ENCODE measurements around the gene PRSS2. TPM values are rescaled to one million over a fixed set of nuclear protein-coding genes. Genes with fewer than 3 reads are reported as not detected.

The PRSS2 gene
- total and polyA plus RNA-seq, 12 donors = 0.93 to 8.2 (median 6.3) TPM; not detected in 4

DNA sequence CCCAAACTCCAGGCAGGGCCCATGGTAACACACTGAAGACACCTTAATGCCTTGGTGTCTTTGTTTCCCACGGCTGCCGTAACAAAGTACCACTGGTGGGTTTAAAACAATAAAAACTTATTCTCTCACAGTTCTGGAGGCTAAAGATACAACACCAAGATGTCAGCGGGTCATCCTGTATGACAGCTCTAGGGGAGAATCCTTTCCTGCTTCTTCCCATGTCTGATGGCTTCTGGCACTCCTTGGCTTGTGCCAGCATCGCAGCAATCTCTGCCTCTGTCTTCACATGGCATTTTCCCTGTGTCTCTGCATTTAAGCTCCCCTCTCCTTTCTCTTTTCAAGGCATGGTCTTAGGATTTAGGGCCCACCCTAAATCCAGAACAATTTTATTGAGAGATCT, 33.1 kb downstream of the PRSS2 start:
- intact Hi-C loops (cut with DNase I) = no loop called here
- Histone ChIP-seq H3K36me3 (peaks cover 0 to 3% (median 0%) of the 10 kb centered on the region in 9 donors), H3K4me1 (peaks cover 0 to 4% (median 0%) of the 10 kb centered on the region in 9 donors), H3K27me3 (peaks cover 3 to 65% (median 27%) of the 10 kb centered on the region in 7 donors), H3K4me3 (no peak overlapping the region), H3K27ac (peak overlapping the region in 1 of 10 donors; percentile 86), H3K9me3 (no peaks in the 10 kb centered on the region)
- DNase-seq = no peak
- WGBS, 2 donors = 87 to 92% methylated on average over 4 of the region's 4 CpGs
- no peak for TF ChIP-seq CTCF (IDR thresholded peaks at IDR 0.05)
- ATAC-seq = no peak

GRCh38 chr7:142804728-142805207, 34.0 kb downstream of the PRSS2 start:
- H3K27ac ChIP-seq = peak overlapping the region in 1 of 10 donors; percentile 86
- no peak for TF ChIP-seq CTCF (IDR thresholded peaks at IDR 0.05)
- no peak overlapping the region for H3K4me3 ChIP-seq
- H3K36me3 ChIP-seq = peaks cover 0 to 3% (median 0%) of the 10 kb centered on the region in 9 donors
- H3K9me3 ChIP-seq = no peaks in the 10 kb centered on the region
- H3K4me1 ChIP-seq = peaks cover 0 to 4% (median 0%) of the 10 kb centered on the region in 9 donors
- intact Hi-C loops (cut with DNase I) = no loop called here
- ATAC-seq = no peak
- WGBS, 2 donors = 42 to 64% methylated on average over 4 of the region's 4 CpGs
- peaks cover 0 to 60% (median 24%) of the 10 kb centered on the region in 7 donors for H3K27me3 ChIP-seq
- DNase-seq = no peak

GRCh38 chr7:142805350-142806021, 34.7 kb downstream of the PRSS2 start:
- no peaks in the 10 kb centered on the region for H3K9me3 ChIP-seq
- intact Hi-C loops (cut with DNase I) = no loop called here
- H3K27me3 ChIP-seq = peaks cover 0 to 60% (median 21%) of the 10 kb centered on the region in 7 donors
- peaks cover 0 to 4% (median 0%) of the 10 kb centered on the region in 9 donors for H3K4me1 ChIP-seq
- DNase-seq (no peak), ATAC-seq (no peak)
- peaks cover 0 to 3% (median 0%) of the 10 kb centered on the region in 9 donors for H3K36me3 ChIP-seq
- no peak overlapping the region for H3K4me3 ChIP-seq
- 84 to 85% methylated on average over 3 of the region's 3 CpGs for WGBS, 2 donors
- H3K27ac ChIP-seq = peak overlapping the region in 1 of 10 donors; percentile 86
- no peak for TF ChIP-seq CTCF (IDR thresholded peaks at IDR 0.05)

GRCh38 chr7:142806022-142806356, 35.2 kb downstream of the PRSS2 start:
- Histone ChIP-seq H3K27me3 (peaks cover 0 to 58% (median 21%) of the 10 kb centered on the region in 7 donors), H3K27ac (peak overlapping the region in 1 of 10 donors; percentile 86), H3K4me1 (peaks cover 0 to 4% (median 0%) of the 10 kb centered on the region in 9 donors), H3K9me3 (no peaks in the 10 kb centered on the region), H3K36me3 (peaks cover 0 to 3% (median 0%) of the 10 kb centered on the region in 9 donors), H3K4me3 (no peak overlapping the region)
- no peak for TF ChIP-seq CTCF (IDR thresholded peaks at IDR 0.05)
- DNase-seq (no peak), ATAC-seq (no peak)
- intact Hi-C loops (cut with DNase I) = no loop called here
- 26 to 28% methylated on average over 2 of the region's 2 CpGs for WGBS, 2 donors
